Measurements from ENCODE around the gene HLA-B.

HLA-B gene

DNA sequence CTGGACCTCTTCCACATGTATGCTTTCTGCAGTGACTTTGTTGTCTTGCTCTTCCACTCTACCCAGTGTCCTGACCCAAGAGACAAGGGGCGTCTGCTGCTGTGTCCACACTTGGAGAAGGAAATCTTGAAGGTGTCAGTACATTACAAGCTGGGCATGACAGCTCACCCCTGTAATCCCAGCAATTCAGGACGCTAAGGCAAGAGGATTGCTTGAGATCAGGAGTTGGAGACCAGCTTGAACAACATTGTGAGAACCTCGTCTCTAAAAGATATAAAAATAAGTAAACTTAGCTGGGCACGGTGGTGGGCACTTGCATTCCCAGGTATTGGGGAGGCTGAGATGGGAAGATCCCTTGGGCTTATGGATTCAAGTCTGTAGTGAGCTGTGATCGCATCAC lies 5.8 kb upstream of the HLA-B start:
- Histone ChIP-seq H3K9me3 (ENCODE audit: control insufficient read depth, insufficient read depth, low read length) (no peaks in the 10 kb centered on the region), H4K20me1 (ENCODE audit: control insufficient read depth, insufficient read depth, low read depth, low read length) (no peaks in the 10 kb centered on the region), H3K4me1 (ENCODE audit: control insufficient read depth, low read length) (peaks cover 19% of the 10 kb centered on the region), H3K4me3 (ENCODE audit: low read length) (no peak overlapping the region), H3K79me2 (ENCODE audit: control insufficient read depth, low read length) (no peaks in the 10 kb centered on the region), H3K9me2 (replicated peaks; ENCODE audit: control insufficient read depth, low read length) (no peaks in the 10 kb centered on the region), H3K27me3 (ENCODE audit: control insufficient read depth, low read length) (peaks cover 33% of the 10 kb centered on the region), H3F3A (ENCODE audit: control insufficient read depth, insufficient read depth) (no peaks in the 10 kb centered on the region), H3K4me2 (ENCODE audit: low read length) (no peak overlapping the region), H3K27ac (ENCODE audit: low read depth, low read length) (no peak overlapping the region), H3K36me3 (ENCODE audit: control insufficient read depth, low read length) (no peaks in the 10 kb centered on the region)
- no peak for TF ChIP-seq EZH2phosphoT487 (IDR thresholded peaks at IDR 0.05; ENCODE audit: borderline replicate concordance, low read length)
- TF ChIP-seq, protein P1, sequence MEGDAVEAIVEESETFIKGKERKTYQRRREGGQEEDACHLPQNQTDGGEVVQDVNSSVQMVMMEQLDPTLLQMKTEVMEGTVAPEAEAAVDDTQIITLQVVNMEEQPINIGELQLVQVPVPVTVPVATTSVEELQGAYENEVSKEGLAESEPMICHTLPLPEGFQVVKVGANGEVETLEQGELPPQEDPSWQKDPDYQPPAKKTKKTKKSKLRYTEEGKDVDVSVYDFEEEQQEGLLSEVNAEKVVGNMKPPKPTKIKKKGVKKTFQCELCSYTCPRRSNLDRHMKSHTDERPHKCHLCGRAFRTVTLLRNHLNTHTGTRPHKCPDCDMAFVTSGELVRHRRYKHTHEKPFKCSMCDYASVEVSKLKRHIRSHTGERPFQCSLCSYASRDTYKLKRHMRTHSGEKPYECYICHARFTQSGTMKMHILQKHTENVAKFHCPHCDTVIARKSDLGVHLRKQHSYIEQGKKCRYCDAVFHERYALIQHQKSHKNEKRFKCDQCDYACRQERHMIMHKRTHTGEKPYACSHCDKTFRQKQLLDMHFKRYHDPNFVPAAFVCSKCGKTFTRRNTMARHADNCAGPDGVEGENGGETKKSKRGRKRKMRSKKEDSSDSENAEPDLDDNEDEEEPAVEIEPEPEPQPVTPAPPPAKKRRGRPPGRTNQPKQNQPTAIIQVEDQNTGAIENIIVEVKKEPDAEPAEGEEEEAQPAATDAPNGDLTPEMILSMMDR (IDR thresholded peaks at IDR 0.05; ENCODE audit: low read depth, low read length, poor library complexity, severe bottlenecking) = no peak

DNA sequence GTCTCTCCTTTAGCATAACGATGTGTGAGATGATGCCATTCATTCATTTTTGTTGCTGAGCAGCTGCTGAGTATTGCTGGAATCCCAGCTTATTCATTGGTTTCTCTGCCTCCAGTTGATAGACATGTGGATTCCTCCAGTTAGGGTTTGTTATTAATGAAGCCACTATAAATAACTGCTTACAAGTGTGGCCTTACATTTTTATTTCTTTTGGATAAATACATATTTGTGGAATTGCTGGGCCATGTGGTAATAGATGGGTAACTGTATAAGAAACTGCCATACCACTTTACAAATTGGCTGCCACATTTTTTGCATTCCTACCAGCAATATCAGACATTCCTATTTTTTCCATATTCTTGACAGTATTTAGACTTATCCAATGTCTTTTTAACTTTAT lies 2.6 kb upstream of the HLA-B start:
- Histone ChIP-seq H3K4me2 (ENCODE audit: low read length) (no peak overlapping the region), H3K79me2 (ENCODE audit: control insufficient read depth, low read length) (peaks cover 18% of the 10 kb centered on the region), H3K9me3 (ENCODE audit: control insufficient read depth, insufficient read depth, low read length) (no peaks in the 10 kb centered on the region), H4K20me1 (ENCODE audit: control insufficient read depth, insufficient read depth, low read depth, low read length) (0 out of 2 replicates have a peak, but pooled peaks cover 5% of the 10 kb centered on the region), H3K4me3 (ENCODE audit: low read length) (no peak overlapping the region), H3K9me2 (replicated peaks; ENCODE audit: control insufficient read depth, low read length) (no peaks in the 10 kb centered on the region), H3K27me3 (ENCODE audit: control insufficient read depth, low read length) (peaks cover 12% of the 10 kb centered on the region; the same call in 1 of the 2 replicates), H3K36me3 (ENCODE audit: control insufficient read depth, low read length) (peaks cover 16% of the 10 kb centered on the region), H3K27ac (ENCODE audit: low read depth, low read length) (no peak overlapping the region), H3K4me1 (ENCODE audit: control insufficient read depth, low read length) (peaks cover 29% of the 10 kb centered on the region), H3F3A (ENCODE audit: control insufficient read depth, insufficient read depth) (no peaks in the 10 kb centered on the region)
- TF ChIP-seq, protein P1 (IDR thresholded peaks at IDR 0.05; ENCODE audit: low read depth, low read length, poor library complexity, severe bottlenecking) = no peak
- no peak for TF ChIP-seq EZH2phosphoT487 (IDR thresholded peaks at IDR 0.05; ENCODE audit: borderline replicate concordance, low read length)

GRCh38 chr6:31358302-31358701 lies 1.3 kb upstream of the HLA-B start:
- Histone ChIP-seq H3K4me2 (ENCODE audit: low read length) (no peak overlapping the region), H3K27me3 (ENCODE audit: control insufficient read depth, low read length) (peaks cover 9% of the 10 kb centered on the region; the same call in 1 of the 2 replicates), H3K9me3 (ENCODE audit: control insufficient read depth, insufficient read depth, low read length) (no peaks in the 10 kb centered on the region), H3K9me2 (replicated peaks; ENCODE audit: control insufficient read depth, low read length) (no peaks in the 10 kb centered on the region), H3K4me3 (ENCODE audit: low read length) (no peak overlapping the region), H3K36me3 (ENCODE audit: control insufficient read depth, low read length) (peaks cover 27% of the 10 kb centered on the region), H3K27ac (ENCODE audit: low read depth, low read length) (no peak overlapping the region), H4K20me1 (ENCODE audit: control insufficient read depth, insufficient read depth, low read depth, low read length) (peaks cover 7% of the 10 kb centered on the region; the same call in 1 of the 2 replicates), H3K79me2 (ENCODE audit: control insufficient read depth, low read length) (peaks cover 18% of the 10 kb centered on the region), H3K4me1 (ENCODE audit: control insufficient read depth, low read length) (peaks cover 35% of the 10 kb centered on the region), H3F3A (ENCODE audit: control insufficient read depth, insufficient read depth) (peaks cover 6% of the 10 kb centered on the region; the same call in 1 of the 2 replicates)
- TF ChIP-seq EZH2phosphoT487 (IDR thresholded peaks at IDR 0.05; ENCODE audit: borderline replicate concordance, low read length) = no peak
- TF ChIP-seq, protein P1 (IDR thresholded peaks at IDR 0.05; ENCODE audit: low read depth, low read length, poor library complexity, severe bottlenecking) = no peak

Measured in DOHH2 (cell line).